Iris pigment epithelial cell (primary cell): ENCODE measurements around the gene CCDC88B.

Experiments
- DNase-seq: peaks from one replicate; pipeline ENCODE4 v3.0.0-alpha.2; 2011; ENCODE audit warnings: low read depth

Gene CCDC88B

GRCh38 chr11:64382586-64382985 lies 42.6 kb downstream of the CCDC88B start:
- DNase-seq: no peak

GRCh38 chr11:64383580-64383979 lies 43.6 kb downstream of the CCDC88B start:
- DNase-seq: no peak

- no peak for DNase-seq
Measured at GRCh38 chr11:64384028-64384737, 44.2 kb downstream of the CCDC88B start.

- no peak for DNase-seq
Measured at GRCh38 chr11:64384981-64385944, 45.3 kb downstream of the CCDC88B start.

- peak; percentile 21 for DNase-seq
Measured at GRCh38 chr11:64385945-64386704, 46.1 kb downstream of the CCDC88B start.

- DNase-seq: no peak
Measured at GRCh38 chr11:64387916-64388315, 47.9 kb downstream of the CCDC88B start.

- no peak for DNase-seq
Measured at GRCh38 chr11:64388894-64389293, 48.9 kb downstream of the CCDC88B start.

- no peak for DNase-seq
Measured at GRCh38 chr11:64389851-64390250, 49.8 kb downstream of the CCDC88B start.

GRCh38 chr11:64390558-64390957 lies 50.6 kb downstream of the CCDC88B start:
- no peak for DNase-seq

- no peak for DNase-seq
Measured at GRCh38 chr11:64391839-64392238, 51.8 kb downstream of the CCDC88B start.

- no peak for DNase-seq
Measured at GRCh38 chr11:64395545-64396078, 55.6 kb downstream of the CCDC88B start.

GRCh38 chr11:64396079-64396591 lies 56.1 kb downstream of the CCDC88B start:
- DNase-seq: peak; percentile 20

- DNase-seq: peak; percentile 37
Measured at GRCh38 chr11:64400102-64400501, 60.1 kb downstream of the CCDC88B start.

GRCh38 chr11:64400667-64401066 lies 60.7 kb downstream of the CCDC88B start:
- DNase-seq: no peak

- no peak for DNase-seq
Measured at GRCh38 chr11:64401775-64402174, 61.8 kb downstream of the CCDC88B start.

- no peak for DNase-seq
Measured at GRCh38 chr11:64403106-64403505, 63.1 kb downstream of the CCDC88B start.

- DNase-seq: no peak
Measured at GRCh38 chr11:64406221-64406946, 66.4 kb downstream of the CCDC88B start.
